Liver (tissue), 9 donors: ENCODE measurements around the gene SLC38A10. TPM values are rescaled to one million over a fixed set of nuclear protein-coding genes. Genes with fewer than 3 reads are reported as not detected.

Experiments used
- DNase-seq: peaks from one replicate; pipeline ENCODE4 v3.0.0-alpha.2; 2017; ENCODE audit warnings: low spot score
- H3K27ac ChIP-seq, 2 donors: one replicate each; pipeline ENCODE4 v1.7.0; 2013; ENCODE audit warnings: inconsistent platforms in 2 of 2, low read length in 2 of 2, control low read depth in 1 of 2, low read depth in 1 of 2, mild to moderate bottlenecking in 1 of 2
- H3K27me3 ChIP-seq, 4 donors: one replicate each; pipeline versions ENCODE4 v1.6.1 to v1.7.0; 2013; ENCODE audit warnings: low read length in 3 of 4, inconsistent platforms in 1 of 4, mild to moderate bottlenecking in 1 of 4, moderate library complexity in 1 of 4; ENCODE audit not compliant: control insufficient read depth in 4 of 4, insufficient read depth in 4 of 4
- H3K36me3 ChIP-seq, 4 donors: one replicate each; pipeline versions ENCODE4 v1.6.1 to v1.7.0; 2013; ENCODE audit warnings: low read length in 3 of 4, mild to moderate bottlenecking in 3 of 4, low read depth in 1 of 4, moderate library complexity in 1 of 4; ENCODE audit not compliant: control insufficient read depth in 4 of 4, insufficient read depth in 3 of 4
- H3K4me1 ChIP-seq, 4 donors: one replicate each; pipeline versions ENCODE4 v1.6.1 to v1.7.0; 2013; ENCODE audit warnings: low read length in 3 of 4, mild to moderate bottlenecking in 3 of 4, moderate library complexity in 1 of 4; ENCODE audit not compliant: control insufficient read depth in 4 of 4, insufficient read depth in 4 of 4
- H3K4me3 ChIP-seq, 3 donors: one replicate each; pipeline versions ENCODE4 v1.6.1 to v1.7.0; 2013; ENCODE audit warnings: low read length in 3 of 3, control low read depth in 1 of 3, low read depth in 1 of 3, mild to moderate bottlenecking in 1 of 3
- H3K9ac ChIP-seq, 2 donors: one replicate each; pipeline ENCODE4 v1.7.0; 2013; ENCODE audit warnings: low read length in 2 of 2, mild to moderate bottlenecking in 2 of 2, moderate library complexity in 2 of 2, control low read depth in 1 of 2, low read depth in 1 of 2
- H3K9me3 ChIP-seq, 4 donors: one replicate each; pipeline versions ENCODE4 v1.6.1 to v1.7.0; 2013; ENCODE audit warnings: low read length in 3 of 4; ENCODE audit not compliant: control insufficient read depth in 4 of 4
- ATF3 ChIP-seq: IDR thresholded peaks from 2 replicates; pipeline ENCODE4 v1.6.1; 2016; ENCODE audit warnings: antibody characterized with exemption
- CTCF ChIP-seq: fragments of 150-350 bp; IDR thresholded peaks from 2 replicates; pipeline ENCODE4 v1.5.1; 2017; ENCODE audit warnings: improper control_type of control experiment, low read depth, low read length; ENCODE audit not compliant: missing input control
- EGR1 ChIP-seq, 2 donors: IDR thresholded peaks; 2 replicates each; pipeline ENCODE4 v1.6.1; 2016 to 2018; ENCODE audit warnings: antibody characterized with exemption in 2 of 2, low read depth in 2 of 2
- FOXA1 ChIP-seq: IDR thresholded peaks from 2 replicates; pipeline ENCODE4 v1.6.1; 2016; ENCODE audit warnings: antibody characterized with exemption
- FOXA2 ChIP-seq: IDR thresholded peaks from 2 replicates; pipeline ENCODE4 v1.6.1; 2016; ENCODE audit warnings: antibody characterized with exemption
- GABPA ChIP-seq, 2 donors: IDR thresholded peaks in 1 of 2; conservative IDR thresholded peaks in 1 of 2; 2 replicates each; pipeline ENCODE4 v1.6.1; 2016; ENCODE audit warnings: antibody characterized with exemption in 2 of 2, mild to moderate bottlenecking in 1 of 2, moderate library complexity in 1 of 2
- HNF4A ChIP-seq, 2 donors: conservative IDR thresholded peaks; 2 replicates each; pipeline ENCODE4 v1.6.1; 2016; ENCODE audit warnings: antibody characterized with exemption in 2 of 2, mild to moderate bottlenecking in 2 of 2
- HNF4G ChIP-seq: IDR thresholded peaks from 2 replicates; pipeline ENCODE4 v1.6.1; 2016; ENCODE audit warnings: antibody characterized with exemption
- JUND ChIP-seq, 2 donors: IDR thresholded peaks; 2 replicates each; pipeline ENCODE4 v1.6.1; 2016; ENCODE audit warnings: antibody characterized with exemption in 2 of 2
- MAX ChIP-seq: IDR thresholded peaks from 2 replicates; pipeline ENCODE4 v1.6.1; 2016; ENCODE audit warnings: antibody characterized with exemption
- NR2F2 ChIP-seq: IDR thresholded peaks from 2 replicates; pipeline ENCODE4 v1.6.1; 2016; ENCODE audit warnings: antibody characterized with exemption
- RAD21 ChIP-seq, 2 donors: IDR thresholded peaks; 2 replicates each; pipeline ENCODE4 v1.6.1; 2016; ENCODE audit warnings: antibody characterized with exemption in 2 of 2, mild to moderate bottlenecking in 2 of 2
- REST ChIP-seq: IDR thresholded peaks from 2 replicates; pipeline ENCODE4 v1.6.1; 2016; ENCODE audit warnings: antibody characterized with exemption, mild to moderate bottlenecking
- RXRA ChIP-seq, 2 donors: IDR thresholded peaks; 2 replicates each; pipeline ENCODE4 v1.6.1; 2017 to 2018; ENCODE audit warnings: antibody characterized with exemption in 2 of 2, mild to moderate bottlenecking in 1 of 2
- SP1 ChIP-seq: IDR thresholded peaks from 2 replicates; pipeline ENCODE4 v1.6.1; 2018; ENCODE audit warnings: antibody characterized with exemption, mild to moderate bottlenecking
- TAF1 ChIP-seq: conservative IDR thresholded peaks from 2 replicates; pipeline ENCODE4 v1.6.1; 2016; ENCODE audit warnings: antibody characterized with exemption, mild to moderate bottlenecking
- YY1 ChIP-seq: IDR thresholded peaks from 2 replicates; pipeline ENCODE4 v1.6.1; 2016; ENCODE audit warnings: antibody characterized with exemption, mild to moderate bottlenecking
- ZBTB33 ChIP-seq: IDR thresholded peaks from 2 replicates; pipeline ENCODE4 v1.6.1; 2016; ENCODE audit warnings: antibody characterized with exemption
- WGBS: extraction: QIAGEN DNeasy Blood & Tissue Kit; methylation state at CpG from one replicate; pipeline ENCODE4 v1.1.7; 2013; 5-methylcytosine and 5-hydroxymethylcytosine counted together
- polyA plus RNA-seq, 2 donors: library from polyadenylated mRNA; stranded (reverse) in 1 of 2; unstranded in 1 of 2; fragments of 200-250 nt in 1 of 2; fragments of >200 nt in 1 of 2; fragmentation: Nextera tagmentation in 1 of 2; extraction: Ambion mirVana in 1 of 2; gene quantifications; one replicate each; pipeline versions ENCODE4 v1.2.1 to v1.2.3, GENCODE V29; 2013 to 2015
- total RNA-seq, 2 donors: library from RNA; depleted of rRNA; stranded (reverse); fragments of >200 nt; gene quantifications; one replicate each; pipeline ENCODE4 v1.2.3, GENCODE V29; 2014
- donor health status: healthy.
- donor health status: healthy.
- donor health status: healthy.
- donor health status: healthy.
- donor health status: healthy.

SLC38A10 gene
- total and polyA plus RNA-seq, 4 donors = 29.3 to 117 (median 54.7) TPM

GRCh38 chr17:81282876-81283275, 12.2 kb downstream of the SLC38A10 start:
- H3K36me3 ChIP-seq = peaks cover 9 to 48% (median 23%) of the 10 kb centered on the region in 4 donors
- TF ChIP-seq JUND (IDR thresholded peaks at IDR 0.05) (no peak), FOXA2 (no peak), FOXA1 (no peak), NR2F2 (no peak), RXRA (IDR thresholded peaks at IDR 0.05) (no peak), SP1 (no peak), RAD21 (IDR thresholded peaks at IDR 0.05) (no peak), HNF4G (no peak), REST (no peak), HNF4A (conservative IDR thresholded peaks at IDR 0.05) (no peak), GABPA (IDR thresholded peaks at IDR 0.05 in 1 of 2, conservative IDR thresholded peaks at IDR 0.05 in 1 of 2) (no peak), ZBTB33 (no peak), TAF1 (no peak), YY1 (no peak), EGR1 (IDR thresholded peaks at IDR 0.05; ENCODE audit: low read depth in 2 of 2) (no peak), CTCF (no peak), ATF3 (no peak), MAX (no peak)
- peaks cover 0 to 13% (median 6%) of the 10 kb centered on the region in 4 donors for H3K4me1 ChIP-seq
- no peaks in the 10 kb centered on the region for H3K27me3 ChIP-seq
- H3K27ac ChIP-seq = no peak overlapping the region
- no peak overlapping the region for H3K9ac ChIP-seq
- H3K9me3 ChIP-seq = no peaks in the 10 kb centered on the region
- no peak for DNase-seq
- 95% methylated on average over 16 of the region's 16 CpGs for WGBS
- no peak overlapping the region for H3K4me3 ChIP-seq
